HCT116 (cell line): ENCODE measurements around the gene KRTAP8-1. TPM values are rescaled to one million over a fixed set of nuclear protein-coding genes. Genes with fewer than 3 reads are reported as not detected.

Experiments used
- ATAC-seq: fragments of 200-7000 bp; cut with Tn5 transposase; 2 replicates; pipeline ENCODE4 v1.9.1; 2020; ENCODE audit warnings: mild to moderate bottlenecking, moderate library complexity
- Bru-seq: library from RNA; stranded (reverse); fragments of 400-500 nt; gene quantifications from one replicate; lab custom pipeline; 2021; lab: Mats Ljungman, UMichigan
- BruChase-seq, 2 experiments: library from RNA; stranded (reverse); fragments of 400-500 nt; gene quantifications; one replicate each; lab custom pipeline; 2021; lab: Mats Ljungman, UMichigan
- BruUV-seq: library from RNA; stranded (reverse); fragments of 400-500 nt; replicated peaks from 2 replicates; lab custom pipeline; 2021; lab: Mats Ljungman, UMichigan
- CTCF ChIA-PET: fragments of 300-600 bp; sonication (Branson Sonifier 250); formaldehyde crosslinking; loops from one replicate; lab custom pipeline; 2021; ENCODE audit warnings: antibody characterized with exemption; lab: Charles Lee
- POLR2A ChIA-PET: fragments of 300-600, 350-600 bp; sonication (Branson Sonifier 250); formaldehyde crosslinking; loops from one replicate; lab custom pipeline; 2021; ENCODE audit warnings: antibody characterized with exemption; lab: Charles Lee
- RAD21 ChIA-PET, 2 experiments: fragments of 300-600 bp; sonication (Branson Sonifier 250); formaldehyde crosslinking; loops; one replicate each; lab custom pipeline; 2023; ENCODE audit warnings: low total read pairs in 2 of 2; ENCODE audit not compliant: uncharacterized antibody in 2 of 2, unreplicated experiment in 2 of 2, low non-redundant PET in 1 of 2; lab: Charles Lee
- DNase-seq: peaks from one replicate; pipeline ENCODE4 v3.0.0-alpha.2; 2010; ENCODE audit warnings: low read depth, low spot score
- H2AFZ ChIP-seq: fragments of 200-600 bp; shearing (Covaris generic), sonication (generic); 2 replicates; pipeline ENCODE4 v1.6.1; 2017; ENCODE audit warnings: low read depth, mixed run types, mixed read lengths, antibody characterized with exemption, low read length; ENCODE audit not compliant: poor library complexity, severe bottlenecking
- H3K27ac ChIP-seq: 2 replicates; pipeline ENCODE4 v1.5.1; 2012; ENCODE audit warnings: low read depth, low read length
- H3K27me3 ChIP-seq: fragments of 200-600 bp; sonication (generic); 2 replicates; pipeline ENCODE4 v1.6.1; 2016; ENCODE audit warnings: mixed run types, low read length, mixed read lengths; ENCODE audit not compliant: insufficient read depth
- H3K36me3 ChIP-seq, 2 experiments: fragments of 200-500 bp in 1 of 2; fragments of 200-600 bp in 1 of 2; sonication (Bioruptor generic) in 1 of 2; sonication (generic) in 1 of 2; 2 replicates each; pipeline versions ENCODE4 v1.5.1 to v1.6.1; 2014 to 2016; ENCODE audit warnings: low read length in 2 of 2, inconsistent platforms in 1 of 2, mixed read lengths in 1 of 2, mixed run types in 1 of 2; ENCODE audit not compliant: insufficient read depth in 2 of 2, control insufficient read depth in 1 of 2
- H3K4me1 ChIP-seq, 2 experiments: fragments of 200-600 bp in 1 of 2; sonication (generic) in 1 of 2; 2 replicates each; pipeline versions ENCODE4 v1.5.1 to v1.6.1; 2012 to 2017; ENCODE audit warnings: low read length in 2 of 2, inconsistent platforms in 1 of 2, mild to moderate bottlenecking in 1 of 2, mixed read lengths in 1 of 2, mixed run types in 1 of 2, moderate library complexity in 1 of 2; ENCODE audit not compliant: insufficient read depth in 2 of 2, control insufficient read depth in 1 of 2
- H3K4me2 ChIP-seq: fragments of 200-600 bp; sonication (generic); 2 replicates; pipeline ENCODE4 v1.6.1; 2017; ENCODE audit warnings: mixed run types, low read length, mixed read lengths
- H3K4me3 ChIP-seq, 2 experiments: fragments of 200-600 bp in 1 of 2; sonication (generic) in 1 of 2; replicated peaks in 1 of 2; 2 replicates each; pipeline ENCODE4 v1.5.1; 2011 to 2016; ENCODE audit warnings: low read length in 2 of 2, control low read depth in 1 of 2, low read depth in 1 of 2, mild to moderate bottlenecking in 1 of 2, mixed read lengths in 1 of 2, mixed run types in 1 of 2
- H3K79me2 ChIP-seq: fragments of 200-600 bp; sonication (generic); 2 replicates; pipeline ENCODE4 v1.6.1; 2017; ENCODE audit warnings: mild to moderate bottlenecking, mixed run types, low read length, moderate library complexity, mixed read lengths; ENCODE audit not compliant: insufficient read depth
- H3K9ac ChIP-seq: fragments of 200-600 bp; sonication (generic); 2 replicates; pipeline ENCODE4 v1.6.1; 2016; ENCODE audit warnings: low read length, mixed read lengths
- H3K9me2 ChIP-seq: fragments of 200-600 bp; sonication (generic), shearing (Covaris generic); 2 replicates; pipeline ENCODE4 v1.6.1; 2017; ENCODE audit warnings: mixed run types, mild to moderate bottlenecking, moderate library complexity; ENCODE audit not compliant: insufficient read depth
- H3K9me3 ChIP-seq, 2 experiments: fragments of 200-500 bp in 1 of 2; fragments of 200-600 bp in 1 of 2; sonication (Bioruptor generic) in 1 of 2; sonication (generic) in 1 of 2; 2 replicates each; pipeline ENCODE4 v1.6.1; 2014 to 2017; ENCODE audit warnings: low read length in 2 of 2, mixed read lengths in 2 of 2, inconsistent platforms in 1 of 2, low read depth in 1 of 2, mild to moderate bottlenecking in 1 of 2, mixed run types in 1 of 2, moderate library complexity in 1 of 2; ENCODE audit not compliant: control insufficient read depth in 1 of 2, insufficient read depth in 1 of 2
- H4K20me1 ChIP-seq: fragments of 200-600 bp; sonication (generic), shearing (Covaris generic); 2 replicates; pipeline ENCODE4 v1.6.1; 2017; ENCODE audit warnings: mixed run types, mild to moderate bottlenecking, moderate library complexity; ENCODE audit not compliant: insufficient read depth
- CBX3 ChIP-seq: IDR thresholded peaks from 2 replicates; pipeline ENCODE4 v1.6.1; 2012; ENCODE audit warnings: low read depth
- CEBPB ChIP-seq: IDR thresholded peaks from 2 replicates; pipeline ENCODE4 v1.6.1; 2012; ENCODE audit warnings: low read depth
- ELF1 ChIP-seq: IDR thresholded peaks from 2 replicates; pipeline ENCODE4 v1.6.1; 2012; ENCODE audit warnings: low read depth, borderline replicate concordance
- EZH2phosphoT487 ChIP-seq: fragments of 200-600 bp; IDR thresholded peaks from 2 replicates; pipeline ENCODE4 v1.6.1; 2018; ENCODE audit warnings: antibody characterized with exemption, borderline replicate concordance
- POLR2A ChIP-seq: IDR thresholded peaks from 2 replicates; pipeline ENCODE4 v1.7.0; 2011; ENCODE audit warnings: borderline replicate concordance; ENCODE audit not compliant: insufficient read depth, insufficient read length; ENCODE audit errors: extremely low read depth
- POLR2AphosphoS5 ChIP-seq: IDR thresholded peaks from 2 replicates; pipeline ENCODE4 v1.6.1; 2011; ENCODE audit warnings: mild to moderate bottlenecking, low read depth, low read length, moderate library complexity
- RAD21 ChIP-seq: IDR thresholded peaks from 2 replicates; pipeline ENCODE4 v1.6.1; 2012; ENCODE audit warnings: low read depth, mild to moderate bottlenecking
- YY1 ChIP-seq: IDR thresholded peaks from 2 replicates; pipeline ENCODE4 v1.6.1; 2011; ENCODE audit warnings: low read length, low read depth, moderate library complexity, mild to moderate bottlenecking; ENCODE audit not compliant: insufficient replicate concordance; ENCODE audit errors: extremely low read depth
- ZFX ChIP-seq: fragments of 450-650 bp; IDR thresholded peaks from 2 replicates; pipeline ENCODE4 v1.6.1; 2017
- ZNF274 ChIP-seq: fragments of 200-500 bp; sonication (Bioruptor generic); IDR thresholded peaks from 2 replicates; pipeline ENCODE4 v1.6.1; 2014; ENCODE audit warnings: mild to moderate bottlenecking, low read depth, low read length, inconsistent platforms
- intact Hi-C: fragments of 100-400 bp; cut with micrococcal nuclease; formaldehyde crosslinking; loops from 2 replicates; pipeline ENCODE4 v1.10.0; 2022
- long read RNA-seq: library from polyadenylated mRNA; unstranded; transcript quantifications from one replicate; pipeline ENCODE4 v2.0.0, GENCODE V29; 2021; ENCODE audit not compliant: unreplicated experiment
- polyA plus RNA-seq: library from polyadenylated mRNA; unstranded; fragments of >200 nt; gene quantifications from 2 replicates; pipeline ENCODE4 v1.2.1, GENCODE V29; 2012; ENCODE audit warnings: missing spikeins
- total RNA-seq: library from RNA; stranded (reverse); gene quantifications from one replicate; pipeline ENCODE4 v1.2.1, GENCODE V29; 2021; ENCODE audit not compliant: unreplicated experiment

The KRTAP8-1 gene, protein sequence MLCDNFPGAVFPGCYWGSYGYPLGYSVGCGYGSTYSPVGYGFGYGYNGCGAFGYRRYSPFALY
- total RNA-seq (not detected), Bru-seq, nascent RNA (not detected), BruChase-seq, experiment 1, labeled RNA remaining after a 6-hour chase (not detected), BruChase-seq, experiment 2, labeled RNA remaining after a 2-hour chase (not detected)
- polyA plus RNA-seq: not detected in 2 replicates
- long read RNA-seq: 0 reads

DNA sequence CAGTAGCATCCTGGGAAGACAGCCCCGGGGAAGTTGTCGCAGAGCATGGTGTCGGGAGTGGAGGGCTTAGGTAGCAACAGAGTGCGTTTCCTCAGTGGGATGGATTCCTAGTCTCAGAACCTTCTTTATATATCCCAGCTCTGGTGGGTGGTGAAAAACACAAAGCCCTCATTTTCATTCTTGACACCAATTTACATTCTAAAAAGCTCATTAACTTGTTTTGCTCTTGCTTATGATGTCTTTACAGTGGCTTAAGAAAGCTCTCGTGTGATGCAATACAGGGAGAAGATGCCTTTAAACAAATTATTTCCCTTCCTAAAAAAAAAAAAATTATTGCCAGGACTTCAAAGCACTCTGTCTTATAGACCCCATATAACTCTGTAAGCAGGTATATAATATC lies at the start of gene KRTAP8-1:
KRTAP8-1 (minus strand) TSS at position 101 of the 400 bp plus-strand sequence; CDS start at position 47, 54 bp downstream.
- Histone ChIP-seq H3K79me2 (no peaks in the 10 kb centered on the region), H3K9ac (no peak within 1 kb of the TSS), H3K9me3 (peaks cover 0 to 4% of the 10 kb centered on the region in 2 experiments; a peak in 2 of 4 replicates), H3K4me2 (no peak within 1 kb of the TSS), H3K27me3 (no peaks in the 10 kb centered on the region), H3K36me3 (no peaks in the 10 kb centered on the region), H3K4me1 (no peaks in the 10 kb centered on the region), H3K9me2 (no peaks in the 10 kb centered on the region), H2AFZ (no peak within 1 kb of the TSS), H3K27ac (no peak within 1 kb of the TSS), H3K4me3 (no peak within 1 kb of the TSS), H4K20me1 (no peaks in the 10 kb centered on the region)
- ChIA-PET POLR2A (no interaction called here), RAD21 (no interaction called here), CTCF (no interaction called here)
- BruUV-seq: no TSS peak
- intact Hi-C loops: no loop called here
- DNase-seq: no peak
- ATAC-seq: no peak
- TF ChIP-seq CBX3 (no peak), POLR2AphosphoS5 (no peak), ELF1 (no peak), CEBPB (no peak), ZNF274 (no peak), EZH2phosphoT487 (no peak), ZFX (no peak), POLR2A (no peak)

GRCh38 chr21:30847627-30848500 lies 34.8 kb upstream of the KRTAP8-1 start:
- H3K9ac ChIP-seq: no peak overlapping the region
- ChIA-PET CTCF (no interaction called here), POLR2A (no interaction called here), RAD21 (no interaction called here)
- no peak for DNase-seq
- no peaks in the 10 kb centered on the region for H3K9me2 ChIP-seq
- H4K20me1 ChIP-seq: no peaks in the 10 kb centered on the region
- H3K79me2 ChIP-seq: no peaks in the 10 kb centered on the region
- no peaks in the 10 kb centered on the region for H3K4me1 ChIP-seq
- no peak for ATAC-seq
- BruUV-seq: no TSS peak
- no peaks in the 10 kb centered on the region for H3K27me3 ChIP-seq
- H3K27ac ChIP-seq: no peak overlapping the region
- intact Hi-C loops: no loop called here
- no peak overlapping the region for H2AFZ ChIP-seq
- peaks cover 0 to 12% of the 10 kb centered on the region in 2 experiments; a peak in 1 of 4 replicates for H3K9me3 ChIP-seq
- no peaks in the 10 kb centered on the region for H3K36me3 ChIP-seq
- H3K4me3 ChIP-seq: no peak overlapping the region
- no peak overlapping the region for H3K4me2 ChIP-seq
- no peak for TF ChIP-seq RAD21
- no peak for TF ChIP-seq YY1
- no peak for TF ChIP-seq POLR2AphosphoS5
- no peak for TF ChIP-seq EZH2phosphoT487
